ENCODE measurements around the gene MMP25. TPM values are rescaled to one million over a fixed set of nuclear protein-coding genes. Genes with fewer than 3 reads are reported as not detected.
A peak's percentile ranks its signal among the peaks of the same experiment; 100 is the strongest.

Gene MMP25
- total and polyA plus RNA-seq, 9 of the 15 experiments (the other 6 are each of a cell fraction or from before 2014, with no cell fraction given) = 0.03 to 0.04 TPM; not detected in 7

GRCh38 chr16:3046641-3047386 lies 453 bp downstream of the MMP25 start:
- ChIA-PET CTCF (ENCODE audit: low intra/inter-chr PET ratio) (no interaction called here), POLR2A (interaction anchor here (0.5 to 1.9 kb wide), 3 partner anchors 15 to 35 kb away, joined by 3 to 6 read pairs (median 3); partner anchors contain the start of genes HCFC1R1 and THOC6)
- Histone ChIP-seq H3K27ac (ENCODE audit: extremely low read depth, low read depth, low read length) (no peak overlapping the region), H3K4me1 (replicated peaks in 1 of 2; ENCODE audit: control insufficient read depth in 2 of 2, insufficient read depth in 2 of 2, low read length in 2 of 2) (peaks cover 3 to 26% of the 10 kb centered on the region in 2 experiments; a peak in 3 of 5 replicates), H3K9ac (ENCODE audit: insufficient read depth in 1 of 2, low read depth in 2 of 2, low read length in 2 of 2) (no peak overlapping the region; a peak in 1 of 4 replicates), H3K4me3 (no peak overlapping the region), H3K79me2 (ENCODE audit: control insufficient read depth, insufficient read depth, low read length) (no peaks in the 10 kb centered on the region), H2AFZ (ENCODE audit: low read depth, low read length) (no peak overlapping the region), H4K20me1 (replicated peaks; ENCODE audit: control insufficient read depth, insufficient read depth, low read length) (no peaks in the 10 kb centered on the region; the same call in 1 of the 2 replicates), H3K27me3 (ENCODE audit: control insufficient read depth in 2 of 2, insufficient read depth in 2 of 2, low read length in 2 of 2) (peaks cover 19 to 62% of the 10 kb centered on the region in 2 experiments; a peak in 4 of 5 replicates), H3K36me3 (ENCODE audit: control insufficient read depth, insufficient read depth, low read length) (no peaks in the 10 kb centered on the region), H3K4me2 (ENCODE audit: insufficient read depth, low read length) (no peak overlapping the region), H3K9me1 (ENCODE audit: control insufficient read depth, insufficient read depth, low read length) (no peaks in the 10 kb centered on the region), H3K9me3 (replicated peaks; ENCODE audit: control insufficient read depth, insufficient read depth, low read depth, low read length) (no peaks in the 10 kb centered on the region)
- no TSS peak for BruUV-seq (replicated peaks)
- intact Hi-C loops (cut with micrococcal nuclease) = no loop called here
- WGBS (ENCODE audit: insufficient coverage, low coverage, missing lambda C conversion rate) = 30% methylated on average over 22 of the region's 54 CpGs
- in situ Hi-C loops (cut with MboI) = no loop called here
- FAIRE-seq (no peak), ATAC-seq (no peak), DNase-seq (ENCODE audit: extremely low read depth in 1 of 4, low spot score in 3 of 4) (no peak)
- TF ChIP-seq SRSF3 (IDR thresholded peaks at IDR 0.05; ENCODE audit: insufficient read depth, low read length) (no peak), POLR2G (IDR thresholded peaks at IDR 0.05; ENCODE audit: low read depth, low read length) (peak; percentile 35; the same call in 1 of the 2 replicates)

GRCh38 chr16:3047387-3047720 lies 993 bp downstream of the MMP25 start:
- no TSS peak for BruUV-seq (replicated peaks)
- no peaks in the 10 kb centered on the region for H3K79me2 ChIP-seq (ENCODE audit: control insufficient read depth, insufficient read depth, low read length)
- H4K20me1 ChIP-seq (replicated peaks; ENCODE audit: control insufficient read depth, insufficient read depth, low read length) = no peaks in the 10 kb centered on the region; the same call in 1 of the 2 replicates
- H3K27me3 ChIP-seq (ENCODE audit: control insufficient read depth in 2 of 2, insufficient read depth in 2 of 2, low read length in 2 of 2) = peaks cover 19 to 62% of the 10 kb centered on the region in 2 experiments; a peak in 4 of 5 replicates
- no peaks in the 10 kb centered on the region for H3K9me3 ChIP-seq (replicated peaks; ENCODE audit: control insufficient read depth, insufficient read depth, low read depth, low read length)
- no peak overlapping the region for H3K4me2 ChIP-seq (ENCODE audit: insufficient read depth, low read length)
- in situ Hi-C loops (cut with MboI) = no loop called here
- no peak for ATAC-seq
- FAIRE-seq = no peak
- no peak overlapping the region; a peak in 1 of 4 replicates for H3K9ac ChIP-seq (ENCODE audit: insufficient read depth in 1 of 2, low read depth in 2 of 2, low read length in 2 of 2)
- intact Hi-C loops (cut with micrococcal nuclease) = no loop called here
- CTCF ChIA-PET (ENCODE audit: low intra/inter-chr PET ratio) = no interaction called here
- H3K9me1 ChIP-seq (ENCODE audit: control insufficient read depth, insufficient read depth, low read length) = no peaks in the 10 kb centered on the region
- POLR2A ChIA-PET = interaction anchor here (0.5 to 1.9 kb wide), 4 partner anchors 16 to 36 kb away, joined by 3 to 6 read pairs (median 3); partner anchors contain the start of genes CLDN6, HCFC1R1 and THOC6
- no peak overlapping the region for H3K4me3 ChIP-seq
- peaks cover 3 to 26% of the 10 kb centered on the region in 2 experiments; a peak in 3 of 5 replicates for H3K4me1 ChIP-seq (replicated peaks in 1 of 2; ENCODE audit: control insufficient read depth in 2 of 2, insufficient read depth in 2 of 2, low read length in 2 of 2)
- no peak for DNase-seq (ENCODE audit: extremely low read depth in 1 of 4, low spot score in 3 of 4)
- 43% methylated on average over 13 of the region's 13 CpGs for WGBS (ENCODE audit: insufficient coverage, low coverage, missing lambda C conversion rate)
- H2AFZ ChIP-seq (ENCODE audit: low read depth, low read length) = no peak overlapping the region
- TF ChIP-seq ZBTB34 (CRISPR knock-in tag; IDR thresholded peaks at IDR 0.05) (no peak), ZNF354B (CRISPR knock-in tag; IDR thresholded peaks at IDR 0.05) (no peak), CBFB (CRISPR knock-in tag; IDR thresholded peaks at IDR 0.05) (no peak), ZNF445 (CRISPR knock-in tag; IDR thresholded peaks at IDR 0.05; ENCODE audit: low read depth) (no peak), USF1 (CRISPR knock-in tag; IDR thresholded peaks at IDR 0.05) (no peak), PHB (CRISPR knock-in tag; IDR thresholded peaks at IDR 0.05) (no peak)
- no peak overlapping the region for H3K27ac ChIP-seq (ENCODE audit: extremely low read depth, low read depth, low read length)
- H3K36me3 ChIP-seq (ENCODE audit: control insufficient read depth, insufficient read depth, low read length) = no peaks in the 10 kb centered on the region

Data from K562 (cell line).